Activated CD8-positive, alpha-beta memory T cell treated with anti-CD3 and anti-CD28 coated beads, Interleukin-2, amount 50 U/mL, for 24 hours (primary cell): ENCODE measurements around the gene SUPT3H.
"Not testable (repeated sequence)": the region's sequence is repeated elsewhere in the genome, so short reads cannot be mapped to it uniquely, and the experiment has no call there.

Experiments
- DNase-seq: peaks from one replicate; pipeline ENCODE4 v3.0.0-alpha.2; 2020; ENCODE audit errors: extremely low read depth

The SUPT3H gene

DNA sequence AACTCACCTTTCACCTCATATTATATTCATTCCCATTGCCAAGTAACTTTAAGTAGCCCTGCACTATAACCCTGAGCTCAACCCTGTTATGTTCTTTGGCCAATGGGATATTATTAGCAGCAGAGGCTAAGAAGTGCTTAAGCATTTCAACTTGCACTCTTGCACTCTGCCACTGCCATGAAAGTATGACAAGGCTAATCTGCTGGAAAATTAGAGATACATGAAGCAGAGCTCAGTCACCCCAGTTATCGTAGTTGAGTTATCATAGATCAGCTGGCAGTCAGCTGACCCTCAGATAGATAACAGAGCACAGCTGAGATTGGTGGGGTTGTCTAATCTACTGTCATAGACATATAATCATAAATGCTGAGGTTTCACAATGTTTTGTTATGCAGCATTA is 259.0 kb downstream of the SUPT3H start:
- no peak for DNase-seq

DNA sequence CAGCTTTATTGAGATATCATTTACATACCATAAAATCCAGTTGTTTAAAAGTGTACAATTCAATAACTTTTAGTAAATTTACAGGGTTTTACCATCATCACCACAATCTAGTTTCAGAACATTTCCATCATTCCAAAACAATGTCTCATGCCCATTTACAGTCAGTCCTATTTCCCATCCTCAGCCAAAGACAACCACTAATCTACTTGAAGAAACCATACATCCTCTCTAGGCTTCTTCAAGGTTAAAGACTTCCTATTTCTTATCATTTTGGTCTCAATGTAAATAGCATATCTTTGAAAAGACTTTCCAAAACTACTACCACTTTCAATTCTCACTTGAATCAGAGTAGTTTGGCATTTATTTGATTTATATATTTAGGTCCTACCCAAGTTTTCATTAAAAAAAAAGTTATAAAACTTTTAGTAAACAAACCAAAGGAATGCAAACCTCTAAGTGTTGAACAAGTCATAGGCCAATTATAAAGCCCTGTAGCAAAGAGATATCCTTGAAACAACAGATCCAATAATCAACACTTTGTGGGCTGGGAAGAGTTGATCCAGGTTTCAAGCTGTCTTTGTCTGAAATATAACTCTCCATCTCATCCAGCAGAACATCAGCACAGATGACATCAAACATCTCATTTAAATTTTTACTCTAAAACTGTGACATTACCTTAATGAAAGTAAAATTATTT is 260.9 kb downstream of the SUPT3H start:
- DNase-seq: no peak

DNA sequence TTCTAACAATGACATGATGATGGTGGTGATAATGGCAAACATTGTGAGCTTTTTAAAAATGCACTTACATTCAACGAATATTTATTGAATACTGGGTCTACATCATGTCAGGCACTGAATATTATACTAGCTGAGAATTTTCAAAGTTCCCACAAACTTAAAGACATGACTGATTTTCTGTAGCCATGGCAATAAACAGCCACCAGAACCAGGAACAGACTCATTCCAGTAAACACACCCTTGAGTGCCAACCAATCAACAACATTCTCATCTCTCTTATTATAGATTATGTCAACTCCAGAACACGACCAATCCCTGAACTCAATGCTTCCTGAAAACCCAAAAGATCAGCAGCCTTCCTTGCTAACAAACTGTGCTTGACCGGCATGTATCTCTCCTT is 262.0 kb downstream of the SUPT3H start:
- DNase-seq: no peak

DNA sequence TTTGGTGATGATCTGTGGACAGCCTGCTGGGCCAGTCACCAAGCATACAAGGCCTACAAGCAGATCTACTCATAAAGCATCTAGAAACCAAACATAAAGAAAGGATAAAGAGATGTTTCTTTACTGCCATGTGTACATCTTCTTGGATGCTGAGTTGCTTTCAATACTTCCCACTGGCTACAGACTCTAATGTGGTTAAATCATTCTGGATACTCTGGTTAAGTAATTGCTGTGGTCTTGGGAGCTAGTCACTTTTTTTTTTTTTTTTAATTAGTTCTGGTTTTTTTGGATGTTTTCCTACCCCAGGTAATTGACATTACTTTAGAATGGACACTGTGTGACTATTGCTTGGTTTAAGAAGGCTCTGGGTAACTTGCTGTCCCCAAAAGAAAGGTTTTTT is 265.0 kb downstream of the SUPT3H start:
- no peak for DNase-seq

DNA sequence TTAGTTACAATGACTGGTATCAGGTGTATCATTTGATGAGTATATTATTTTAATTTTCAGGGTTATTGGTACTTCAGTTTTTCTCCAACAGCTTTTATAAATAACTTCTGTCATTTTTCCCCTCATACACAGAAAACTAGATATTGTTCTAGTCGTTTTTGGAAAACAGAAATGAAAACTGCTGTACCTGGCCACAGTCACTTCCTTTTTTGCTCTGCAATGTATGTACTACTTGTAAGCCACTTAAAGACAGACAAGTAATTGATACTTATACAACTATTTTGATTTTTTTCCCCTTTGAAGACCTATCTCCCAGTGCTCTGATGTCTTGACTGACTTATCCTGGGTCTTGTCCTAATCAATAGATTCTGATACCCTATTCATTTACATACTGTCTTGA is 268.2 kb downstream of the SUPT3H start:
- no peak for DNase-seq

DNA sequence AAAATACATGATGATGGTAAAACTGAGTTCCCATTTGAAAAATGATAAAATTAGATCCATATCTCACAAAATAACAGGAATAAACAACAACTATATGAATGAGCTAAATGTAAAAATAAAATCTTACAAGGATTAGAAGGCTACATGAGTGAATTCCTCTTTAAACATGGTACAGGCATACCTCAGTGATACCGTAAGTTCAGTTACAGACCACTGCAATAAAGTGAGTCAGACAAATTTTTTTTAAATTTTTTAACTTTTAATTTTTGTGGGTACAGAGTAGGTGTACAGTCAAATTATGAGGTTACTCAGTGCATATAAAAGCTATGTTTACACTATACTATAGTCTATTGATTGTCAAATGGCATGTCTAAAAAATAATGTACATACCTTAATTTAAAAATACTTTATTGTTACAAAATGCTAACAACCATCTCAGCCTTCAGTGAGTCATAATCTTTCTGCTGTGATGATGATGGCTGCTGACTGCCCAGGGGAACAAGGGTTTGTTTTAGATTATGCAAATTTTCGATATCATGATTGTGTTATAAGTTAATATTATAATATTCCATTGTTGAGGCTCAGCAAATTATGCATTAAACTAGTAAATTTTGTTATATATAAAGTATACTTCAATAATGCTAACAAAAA is 272.4 kb downstream of the SUPT3H start:
- no peak for DNase-seq

DNA sequence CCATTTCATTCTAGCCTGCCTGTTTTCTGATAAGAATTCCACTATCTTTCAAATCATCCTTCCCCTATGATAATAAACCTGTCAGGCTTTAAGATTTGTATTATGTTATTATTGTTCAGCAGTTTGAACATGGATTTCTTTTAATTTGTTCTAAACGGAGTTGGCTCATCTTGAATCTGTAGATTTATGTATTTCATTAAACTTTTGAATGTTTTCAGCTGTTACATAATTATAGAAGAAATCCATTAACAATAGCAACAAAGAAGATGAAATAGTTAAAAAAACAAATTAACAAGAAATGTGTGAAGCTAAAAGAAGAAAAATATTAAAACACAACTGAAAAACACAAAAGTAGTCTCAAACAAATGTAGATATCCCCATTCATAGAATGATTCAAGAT is 273.3 kb downstream of the SUPT3H start:
- no peak for DNase-seq

DNA sequence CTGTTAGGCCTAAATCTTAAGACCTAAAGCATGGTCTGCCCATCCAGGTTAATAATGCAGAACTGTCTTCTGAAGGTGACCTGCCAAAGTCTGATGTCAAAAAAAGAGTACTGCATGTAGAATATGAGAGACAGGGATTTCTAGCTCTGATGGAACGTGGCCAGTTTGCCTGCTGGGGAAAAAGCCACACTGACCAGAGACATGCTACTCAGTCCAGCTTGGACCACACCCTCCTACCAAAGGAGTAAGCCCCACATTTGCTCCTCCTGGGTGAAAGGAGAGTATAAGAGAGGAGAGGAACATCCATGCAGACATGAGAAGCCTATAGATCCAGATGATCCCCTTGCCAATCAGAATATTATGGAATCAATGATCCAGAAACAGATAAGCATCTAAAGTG is 279.5 kb downstream of the SUPT3H start:
- no peak for DNase-seq

DNA sequence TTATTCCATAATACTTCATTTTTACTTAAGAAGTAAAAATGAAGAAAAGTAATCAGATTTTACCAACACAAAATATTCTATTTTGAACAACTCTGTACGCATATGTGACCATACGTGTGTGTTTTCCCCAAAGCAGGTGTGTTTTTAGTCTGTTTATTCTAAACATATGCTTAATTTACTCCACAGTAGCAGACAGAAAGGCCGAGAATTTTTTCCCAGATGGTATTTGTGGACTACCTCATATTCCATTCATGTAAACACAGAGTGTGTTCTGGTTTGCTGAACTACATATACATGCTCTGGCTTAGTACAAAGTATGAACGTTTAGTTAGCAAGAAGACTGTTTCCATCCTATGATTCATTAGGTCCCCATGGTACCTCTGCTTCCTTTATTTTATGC is 282.9 kb downstream of the SUPT3H start:
- no peak for DNase-seq

DNA sequence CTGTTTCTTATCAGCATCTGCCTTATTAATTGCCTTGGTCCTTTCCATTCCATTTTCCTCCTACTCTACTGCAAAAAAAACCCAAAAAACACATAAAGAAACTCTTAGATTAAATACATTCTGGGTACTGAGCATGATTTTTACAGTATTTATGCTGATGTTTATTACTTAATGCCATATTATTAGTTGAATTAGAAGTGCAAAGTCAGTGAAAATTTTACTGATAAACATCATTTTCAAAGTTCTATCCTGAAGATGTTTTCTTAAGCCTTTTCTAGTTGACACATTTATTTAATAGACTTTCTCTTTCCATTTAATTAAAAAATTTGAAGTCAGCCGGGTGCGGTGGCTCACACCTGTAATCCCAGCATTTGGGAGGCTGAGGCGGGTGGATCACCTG is 285.6 kb downstream of the SUPT3H start:
- DNase-seq: no peak

DNA sequence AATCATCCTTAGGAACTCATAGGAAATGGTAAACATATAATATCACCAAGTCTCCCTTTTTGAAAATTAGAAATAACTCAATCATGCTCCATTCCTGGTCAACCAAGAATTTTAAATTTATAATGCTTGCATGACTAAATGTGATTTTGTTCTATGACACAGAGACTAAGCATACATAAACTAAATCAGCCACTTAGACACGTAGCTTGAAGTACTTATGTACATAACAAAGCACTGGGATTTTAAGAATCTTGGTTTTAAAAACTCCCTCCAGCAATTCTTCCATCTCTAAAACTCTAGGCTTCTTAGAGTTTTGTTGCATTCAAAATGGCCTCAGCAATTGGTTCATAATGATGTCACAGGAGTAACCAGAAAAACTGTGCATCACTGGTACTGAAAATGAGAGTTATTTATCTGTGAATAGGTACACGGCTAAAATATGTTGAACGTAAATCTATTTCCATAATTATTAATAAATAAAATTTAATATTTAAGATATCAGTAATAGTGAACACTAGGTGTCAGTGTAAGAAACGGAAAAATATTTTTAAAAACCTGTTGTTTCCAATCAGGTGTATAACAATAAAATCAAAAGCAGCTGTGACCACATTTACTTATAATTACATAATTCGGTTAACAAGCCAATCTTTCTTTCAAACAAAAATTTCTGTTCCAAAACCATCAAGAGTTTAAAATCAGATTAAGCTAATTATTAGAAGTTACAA is 291.2 kb downstream of the SUPT3H start:
- DNase-seq: no peak

DNA sequence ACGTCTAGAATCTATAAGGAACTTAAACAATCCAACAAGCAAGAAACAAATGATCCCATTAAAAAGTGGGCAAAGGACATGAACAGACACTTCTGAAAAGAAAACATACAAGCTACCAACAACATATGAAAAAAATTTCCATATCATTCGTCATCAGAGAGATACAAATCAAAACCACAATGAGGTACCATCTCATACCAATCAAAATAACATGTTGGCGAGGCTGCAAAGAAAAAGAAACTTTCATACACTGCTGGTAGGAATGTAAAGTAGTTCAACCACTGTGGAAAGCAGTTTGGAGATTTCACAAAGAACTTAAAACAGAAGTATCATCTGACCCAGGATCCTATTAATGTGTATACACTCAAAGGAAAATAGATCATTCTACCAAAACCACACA is 293.5 kb downstream of the SUPT3H start:
- no peak for DNase-seq

DNA sequence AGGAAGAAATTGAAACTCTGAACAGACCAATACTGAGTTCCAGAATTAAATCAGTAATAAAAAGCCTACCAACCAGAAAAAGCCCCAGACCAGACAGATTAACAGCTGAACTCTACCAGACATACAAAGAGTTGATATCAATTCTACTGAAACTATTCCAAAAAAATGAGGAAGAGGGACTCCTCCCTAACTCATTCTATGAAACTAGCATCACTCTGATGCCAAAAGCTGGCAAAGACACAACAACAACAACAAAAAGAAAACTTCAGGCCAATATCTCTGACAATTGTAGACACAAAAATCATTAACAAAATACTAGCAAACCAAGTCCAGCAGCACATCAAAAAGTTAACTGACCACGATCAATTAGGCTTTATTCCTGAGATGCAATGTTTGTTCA is 295.6 kb downstream of the SUPT3H start:
- DNase-seq: no peak

DNA sequence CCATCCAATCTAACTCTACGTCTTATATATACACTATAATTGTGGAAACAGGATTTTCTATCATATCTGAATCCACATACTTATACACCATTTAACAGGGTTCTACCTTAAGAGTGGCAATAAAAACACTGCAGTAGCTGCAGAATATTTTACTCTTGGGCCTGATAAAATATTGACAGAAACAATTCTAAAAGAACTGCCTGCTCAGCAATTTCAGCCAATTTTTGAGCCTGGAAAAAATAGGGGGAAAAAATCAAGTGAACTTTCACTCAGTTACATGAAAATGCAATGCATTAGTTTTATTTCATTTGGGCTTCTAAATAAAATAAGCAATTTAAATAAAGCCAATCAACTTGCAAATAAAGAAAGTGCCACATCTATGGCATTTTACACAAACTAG is 296.1 kb downstream of the SUPT3H start:
- DNase-seq: no peak

DNA sequence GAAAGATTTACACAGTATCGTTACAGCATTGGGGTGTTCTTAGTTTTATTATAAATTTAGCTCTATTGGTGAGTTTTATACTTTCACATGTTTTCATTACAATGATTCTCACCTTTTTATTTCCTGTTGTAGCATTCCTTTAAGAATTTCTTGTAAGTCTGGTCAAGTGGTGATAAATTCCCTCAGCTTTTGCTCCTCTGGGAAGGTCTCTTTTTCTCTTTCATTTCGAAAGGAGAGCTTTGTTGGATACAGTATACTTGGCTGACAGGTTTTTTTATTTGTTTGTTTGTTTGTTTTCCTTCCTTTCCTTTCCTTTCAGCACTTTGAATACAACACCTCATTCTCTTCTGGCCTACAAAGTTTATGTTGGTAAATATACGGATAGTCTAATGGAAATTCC is 299.3 kb downstream of the SUPT3H start:
- no peak for DNase-seq

DNA sequence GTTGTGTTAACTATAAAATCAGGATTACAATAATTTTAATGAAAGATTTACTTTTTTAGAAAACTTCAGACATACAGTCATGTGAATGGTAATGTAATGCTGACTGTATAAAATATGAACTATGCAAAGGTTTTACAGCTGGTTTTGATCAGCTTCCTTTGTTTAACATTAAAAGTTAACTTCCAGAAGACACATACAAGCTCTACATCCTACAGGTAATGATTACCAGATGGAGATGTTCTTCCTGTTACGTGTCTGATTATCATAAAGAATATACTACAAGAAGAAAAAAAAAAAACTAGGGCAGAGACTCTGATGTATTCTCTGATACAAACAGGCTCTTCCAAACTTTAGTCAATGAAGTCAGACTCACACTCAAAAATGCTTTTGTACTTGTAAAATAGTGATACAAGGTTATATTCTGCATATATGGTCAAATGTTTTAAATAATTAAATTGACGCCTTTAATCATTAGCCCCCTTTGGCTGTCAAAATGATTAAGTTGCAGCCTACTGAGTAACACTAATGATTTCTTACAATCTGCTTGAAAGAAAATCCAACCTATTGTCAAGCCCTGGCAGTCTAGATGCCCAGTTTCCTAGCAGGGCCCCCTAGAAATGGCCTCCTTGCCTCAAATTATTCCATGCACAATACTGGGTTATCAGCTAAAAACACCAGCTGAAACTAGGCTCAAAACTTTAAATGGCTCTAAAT is 301.4 kb downstream of the SUPT3H start:
- no peak for DNase-seq

DNA sequence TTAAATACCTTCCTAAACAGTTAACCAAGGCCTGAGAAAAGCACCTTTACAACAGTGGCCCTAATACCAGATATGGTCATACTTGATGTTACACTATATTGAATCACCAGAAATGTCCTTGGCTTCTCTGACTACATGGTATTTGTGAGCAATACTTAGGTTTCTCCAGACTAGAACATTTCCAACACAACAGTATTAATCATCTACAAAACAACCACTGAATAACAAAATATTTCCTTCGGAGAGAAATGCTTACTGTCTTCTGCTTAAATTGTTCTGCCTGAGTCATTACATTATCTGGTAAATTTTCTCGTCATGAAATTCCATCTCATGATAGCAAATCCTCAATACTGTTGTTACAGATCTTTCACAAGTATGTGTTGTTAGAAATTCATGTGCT is 302.5 kb downstream of the SUPT3H start:
- DNase-seq: no peak

DNA sequence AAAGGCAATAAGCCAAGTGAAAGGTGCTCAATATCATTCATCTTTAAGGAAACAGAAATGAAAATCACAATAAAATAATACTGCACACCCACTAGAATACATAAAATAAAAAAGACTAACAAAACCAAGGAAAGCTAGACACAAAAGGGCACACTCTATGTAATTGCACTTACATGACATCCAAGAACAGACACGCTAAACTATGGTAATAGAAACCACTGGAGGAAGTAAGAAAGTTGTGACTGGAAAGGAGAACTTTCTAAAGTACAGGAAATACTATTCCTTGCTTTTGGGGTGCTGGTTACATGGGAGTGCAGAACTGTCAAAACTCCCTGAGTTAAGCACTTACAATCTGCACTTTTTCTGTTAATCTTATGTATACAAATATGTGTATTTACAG is 303.3 kb downstream of the SUPT3H start:
- no peak for DNase-seq

DNA sequence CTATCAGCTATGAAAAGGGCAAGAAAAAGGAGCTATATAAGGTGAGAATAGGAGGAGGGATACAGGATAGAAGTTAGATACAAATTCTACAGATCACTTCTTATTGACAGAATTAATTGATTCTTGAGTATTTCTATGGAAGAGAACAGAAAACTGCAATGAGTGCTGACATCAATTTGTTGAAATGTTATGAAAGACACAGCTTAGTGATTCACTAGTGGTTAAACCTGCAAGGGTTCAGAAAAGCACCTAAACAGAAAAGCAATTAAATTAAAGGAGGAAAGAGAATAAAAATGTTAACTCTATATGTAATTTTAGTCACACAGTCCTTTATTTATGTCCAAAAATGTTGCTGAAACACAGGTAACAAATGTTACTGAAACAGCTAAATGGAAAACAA is 304.0 kb downstream of the SUPT3H start:
- no peak for DNase-seq

DNA sequence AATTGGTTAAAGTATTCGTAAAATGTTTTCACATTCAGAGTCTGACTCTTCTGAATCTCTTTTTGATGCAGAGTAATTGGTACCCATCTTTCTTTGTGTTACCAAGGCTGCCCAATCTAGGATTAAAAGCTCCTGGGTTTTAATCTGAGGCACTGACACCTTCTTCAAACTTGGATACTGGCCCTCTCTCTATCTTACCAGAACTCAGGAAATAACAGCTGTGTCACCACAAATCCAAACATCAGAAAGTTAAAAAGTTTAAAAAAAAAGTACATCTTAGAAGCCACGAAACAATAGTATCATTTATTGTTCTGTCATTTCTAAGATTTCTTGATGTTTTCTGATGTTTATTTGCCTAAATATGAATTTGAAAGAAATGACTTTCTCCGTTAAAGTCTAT is 305.1 kb downstream of the SUPT3H start:
- DNase-seq: no peak

DNA sequence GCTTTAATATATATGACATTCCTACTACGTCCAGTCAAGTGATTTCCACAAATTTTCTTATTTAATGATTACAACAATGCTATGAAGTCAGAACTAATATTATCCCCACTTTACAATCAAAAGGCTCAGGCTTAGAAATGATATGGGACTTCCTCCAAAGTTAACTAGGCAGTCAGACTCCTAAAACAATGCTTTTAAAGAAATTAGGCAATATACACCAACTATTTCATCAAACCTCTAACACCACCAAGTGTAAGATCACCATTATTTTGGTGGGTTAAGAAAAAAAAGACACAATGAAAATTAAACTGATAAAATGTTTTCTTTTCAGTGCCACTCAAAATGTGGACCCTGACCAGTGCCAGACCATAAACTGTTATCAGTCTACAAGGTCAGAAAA is 305.7 kb downstream of the SUPT3H start:
- no peak for DNase-seq

DNA sequence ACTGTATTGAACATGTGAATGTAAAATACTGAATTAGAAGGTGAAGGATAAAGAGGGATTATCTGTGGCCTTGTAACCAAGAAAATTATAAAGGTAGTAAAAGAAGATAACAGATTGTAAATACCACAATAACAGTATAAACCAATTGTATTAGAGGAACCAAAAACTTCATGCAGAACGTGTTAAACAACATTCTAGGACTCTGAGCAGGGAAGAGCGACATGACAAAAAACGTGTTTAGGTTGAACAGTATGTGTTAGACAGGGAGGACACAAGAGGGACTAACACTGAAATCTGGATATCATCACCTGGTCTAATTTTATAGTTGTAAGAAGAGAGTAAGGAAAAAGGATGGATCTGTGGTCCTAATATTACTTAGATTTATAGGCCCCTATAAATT is 308.6 kb downstream of the SUPT3H start:
- no peak for DNase-seq

DNA sequence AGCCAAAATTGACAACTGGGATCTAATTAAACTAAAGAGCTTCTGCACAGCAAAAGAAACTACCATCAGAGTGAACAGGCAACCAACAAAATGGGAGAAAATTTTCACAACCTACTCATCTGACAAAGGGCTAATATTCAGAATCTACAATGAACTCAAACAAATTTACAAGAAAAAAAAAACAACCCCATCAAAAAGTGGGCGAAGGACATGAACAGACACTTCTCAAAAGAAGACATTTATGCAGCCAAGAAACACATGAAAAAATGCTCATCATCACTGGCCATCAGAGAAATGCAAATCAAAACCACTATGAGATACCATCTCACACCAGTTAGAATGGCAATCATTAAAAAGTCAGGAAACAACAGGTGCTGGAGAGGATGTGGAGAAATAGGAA is 310.3 kb downstream of the SUPT3H start:
- DNase-seq: not testable (repeated sequence)
